HepG2 (cell line): Measurements from ENCODE around the gene ATRNL1. TPM values are rescaled to one million over a fixed set of nuclear protein-coding genes. Genes with fewer than 3 reads are reported as not detected.

Experiments used
- ELF3 ChIP-seq: IDR thresholded peaks from 2 replicates; pipeline ENCODE4 v1.6.1; 2016; ENCODE audit warnings: missing genetic modification reagents, missing compliant biosample characterization
- HBP1 ChIP-seq: IDR thresholded peaks from 2 replicates; pipeline ENCODE4 v1.6.1; 2016; ENCODE audit warnings: low read depth, control low read depth
- MXI1 ChIP-seq: IDR thresholded peaks from 3 replicates; pipeline ENCODE4 v1.6.1; 2012; ENCODE audit warnings: low read depth, low read length, inconsistent platforms, borderline replicate concordance
- NFAT5 ChIP-seq: sonication (generic); formaldehyde crosslinking; IDR thresholded peaks from 2 replicates; pipeline ENCODE4 v1.4.0; 2020; ENCODE audit warnings: missing genetic modification reagents
- ZNF17 ChIP-seq: sonication (generic); formaldehyde crosslinking; IDR thresholded peaks from 2 replicates; pipeline ENCODE4 v1.5.0; 2020; ENCODE audit warnings: mild to moderate bottlenecking, missing genetic modification reagents
- ZNF274 ChIP-seq: sonication (generic); formaldehyde crosslinking; IDR thresholded peaks from 2 replicates; pipeline ENCODE4 v1.5.1; 2020; ENCODE audit warnings: mild to moderate bottlenecking, missing genetic modification reagents
- polyA plus RNA-seq, 8 experiments: library from polyadenylated mRNA; depleted of rRNA in 3 of 8; stranded (reverse) in 7 of 8; unstranded in 1 of 8; fragments of >200 nt; fragmentation: Illumina TruSeq in 4 of 8; extraction: Trizol in 4 of 8; gene quantifications; 2 replicates each; pipeline versions ENCODE4 v1.2.1 to v1.2.3, GENCODE V29; 2011 to 2016; ENCODE audit warnings: low read depth in 4 of 8, missing spikeins in 1 of 8, mixed read lengths in 1 of 8; ENCODE audit not compliant: insufficient read depth in 1 of 8
- total RNA-seq, 5 experiments: library from RNA; depleted of rRNA; stranded (reverse); fragments of >200 nt; fragmentation: Illumina TruSeq; extraction: Trizol; gene quantifications; 2 replicates each; pipeline ENCODE4 v1.2.3, GENCODE V29; 2016; ENCODE audit warnings: low read depth in 1 of 5
- TF ChIP-seq, protein P1 (sequence below): conservative IDR thresholded peaks from 2 replicates; pipeline ENCODE4 v1.6.1; 2018; ENCODE audit warnings: missing genetic modification reagents
- TF ChIP-seq, protein P2 (sequence below): sonication (generic); formaldehyde crosslinking; IDR thresholded peaks from 2 replicates; pipeline ENCODE4 v1.5.0; 2020; ENCODE audit warnings: mild to moderate bottlenecking, missing genetic modification reagents

The ATRNL1 gene
- total and polyA plus RNA-seq, 2 of the 13 experiments (the other 11 are each of a cell fraction or from before 2014, with no cell fraction given): 0.04 TPM; not detected in 1

- TF ChIP-seq, protein P1, sequence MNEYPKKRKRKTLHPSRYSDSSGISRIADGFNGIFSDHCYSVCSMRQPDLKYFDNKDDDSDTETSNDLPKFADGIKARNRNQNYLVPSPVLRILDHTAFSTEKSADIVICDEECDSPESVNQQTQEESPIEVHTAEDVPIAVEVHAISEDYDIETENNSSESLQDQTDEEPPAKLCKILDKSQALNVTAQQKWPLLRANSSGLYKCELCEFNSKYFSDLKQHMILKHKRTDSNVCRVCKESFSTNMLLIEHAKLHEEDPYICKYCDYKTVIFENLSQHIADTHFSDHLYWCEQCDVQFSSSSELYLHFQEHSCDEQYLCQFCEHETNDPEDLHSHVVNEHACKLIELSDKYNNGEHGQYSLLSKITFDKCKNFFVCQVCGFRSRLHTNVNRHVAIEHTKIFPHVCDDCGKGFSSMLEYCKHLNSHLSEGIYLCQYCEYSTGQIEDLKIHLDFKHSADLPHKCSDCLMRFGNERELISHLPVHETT (CRISPR knock-in tag): no peak
- TF ChIP-seq ZNF17 (CRISPR knock-in tag): no peak
- no peak for TF ChIP-seq NFAT5 (CRISPR knock-in tag)
- TF ChIP-seq ELF3 (CRISPR knock-in tag): no peak
- TF ChIP-seq MXI1: no peak
- TF ChIP-seq HBP1 (CRISPR knock-in tag): no peak
- TF ChIP-seq, protein P2, sequence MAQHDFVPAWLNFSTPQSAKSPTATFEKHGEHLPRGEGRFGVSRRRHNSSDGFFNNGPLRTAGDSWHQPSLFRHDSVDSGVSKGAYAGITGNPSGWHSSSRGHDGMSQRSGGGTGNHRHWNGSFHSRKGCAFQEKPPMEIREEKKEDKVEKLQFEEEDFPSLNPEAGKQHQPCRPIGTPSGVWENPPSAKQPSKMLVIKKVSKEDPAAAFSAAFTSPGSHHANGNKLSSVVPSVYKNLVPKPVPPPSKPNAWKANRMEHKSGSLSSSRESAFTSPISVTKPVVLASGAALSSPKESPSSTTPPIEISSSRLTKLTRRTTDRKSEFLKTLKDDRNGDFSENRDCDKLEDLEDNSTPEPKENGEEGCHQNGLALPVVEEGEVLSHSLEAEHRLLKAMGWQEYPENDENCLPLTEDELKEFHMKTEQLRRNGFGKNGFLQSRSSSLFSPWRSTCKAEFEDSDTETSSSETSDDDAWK (CRISPR knock-in tag): no peak
- TF ChIP-seq ZNF274 (CRISPR knock-in tag): no peak
Observed at GRCh38 chr10:115456812-115457211, 363.6 kb downstream of the ATRNL1 start (continued).
